Fibroblast of mammary gland (primary cell): Measurements from ENCODE around the gene OPTC.

Experiments used
- DNase-seq: peaks from one replicate; pipeline ENCODE4 v3.0.0-alpha.2; 2010; ENCODE audit warnings: low read depth
- H3K4me3 ChIP-seq: 2 replicates; pipeline ENCODE4 v1.5.1; 2011; ENCODE audit warnings: low read depth, mild to moderate bottlenecking, low read length, moderate library complexity; ENCODE audit not compliant: control insufficient read depth
- CTCF ChIP-seq: conservative IDR thresholded peaks from 2 replicates; pipeline ENCODE4 v1.5.1; 2011; ENCODE audit warnings: low read depth, low read length, inconsistent platforms; ENCODE audit not compliant: control insufficient read depth, insufficient read depth

The OPTC gene

GRCh38 chr1:203478986-203479385 is 15.0 kb upstream of the OPTC start:
- no peak for DNase-seq
- H3K4me3 ChIP-seq: no peak overlapping the region
- TF ChIP-seq CTCF: no peak

DNA sequence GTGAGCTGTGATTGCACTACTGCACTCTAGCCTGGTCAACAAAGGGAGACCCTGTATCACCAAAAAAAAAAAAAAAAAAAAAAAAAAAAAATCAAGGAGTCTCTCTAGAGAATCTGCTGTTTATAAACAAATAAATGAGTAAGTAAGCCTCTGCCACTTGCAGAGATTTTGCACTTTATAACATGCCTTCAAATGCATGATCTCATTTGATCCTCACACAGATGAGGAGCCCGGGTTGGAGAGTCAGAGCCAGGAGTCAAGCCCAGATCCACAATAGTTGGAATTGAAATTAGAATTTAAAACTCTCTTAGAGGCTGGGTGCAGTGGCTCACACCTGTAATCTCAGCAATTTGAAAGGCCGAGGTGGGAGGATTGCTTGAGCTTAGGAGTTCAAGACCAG is 14.3 kb upstream of the OPTC start:
- no peak overlapping the region for H3K4me3 ChIP-seq
- no peak for DNase-seq
- TF ChIP-seq CTCF: no peak

GRCh38 chr1:203480084-203480483 is 13.9 kb upstream of the OPTC start:
- H3K4me3 ChIP-seq: no peak overlapping the region

DNA sequence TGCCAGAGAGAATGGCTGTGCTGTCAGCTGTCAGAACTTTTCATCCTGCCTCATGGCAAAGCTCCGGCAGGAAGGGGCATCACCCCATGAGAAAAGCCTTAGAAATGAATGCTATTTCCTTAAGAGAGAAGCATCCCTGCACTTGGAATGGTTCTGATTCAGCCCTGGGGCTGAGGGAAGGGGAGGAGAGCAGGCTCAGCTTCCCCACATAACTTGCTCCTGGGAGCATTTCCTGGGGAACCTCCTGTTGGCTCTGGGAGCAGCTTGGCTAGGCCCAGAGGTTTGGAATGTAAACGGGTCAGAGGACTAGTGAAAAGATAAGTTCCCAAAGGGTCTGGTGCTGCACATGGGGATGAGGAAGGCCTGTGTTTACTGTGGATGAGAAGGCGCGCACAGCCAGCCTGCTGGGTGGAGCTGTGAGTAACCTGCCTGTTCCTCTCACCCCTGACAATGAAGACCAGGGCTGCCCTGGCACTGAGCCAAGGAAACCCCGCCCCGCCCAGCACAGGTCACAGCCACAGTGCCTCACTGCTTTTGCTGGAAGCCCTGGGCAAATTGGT is 13.3 kb upstream of the OPTC start:
- TF ChIP-seq CTCF: no peak
- DNase-seq: peak; percentile 79
- no peak overlapping the region for H3K4me3 ChIP-seq

More at GRCh38 chr1:203480084-203480483, 13.9 kb upstream of the OPTC start:
- DNase-seq: peak; percentile 65
- TF ChIP-seq CTCF: no peak

GRCh38 chr1:203481196-203481595 is 12.8 kb upstream of the OPTC start:
- no peak overlapping the region for H3K4me3 ChIP-seq
- DNase-seq: peak; percentile 19
- no peak for TF ChIP-seq CTCF

DNA sequence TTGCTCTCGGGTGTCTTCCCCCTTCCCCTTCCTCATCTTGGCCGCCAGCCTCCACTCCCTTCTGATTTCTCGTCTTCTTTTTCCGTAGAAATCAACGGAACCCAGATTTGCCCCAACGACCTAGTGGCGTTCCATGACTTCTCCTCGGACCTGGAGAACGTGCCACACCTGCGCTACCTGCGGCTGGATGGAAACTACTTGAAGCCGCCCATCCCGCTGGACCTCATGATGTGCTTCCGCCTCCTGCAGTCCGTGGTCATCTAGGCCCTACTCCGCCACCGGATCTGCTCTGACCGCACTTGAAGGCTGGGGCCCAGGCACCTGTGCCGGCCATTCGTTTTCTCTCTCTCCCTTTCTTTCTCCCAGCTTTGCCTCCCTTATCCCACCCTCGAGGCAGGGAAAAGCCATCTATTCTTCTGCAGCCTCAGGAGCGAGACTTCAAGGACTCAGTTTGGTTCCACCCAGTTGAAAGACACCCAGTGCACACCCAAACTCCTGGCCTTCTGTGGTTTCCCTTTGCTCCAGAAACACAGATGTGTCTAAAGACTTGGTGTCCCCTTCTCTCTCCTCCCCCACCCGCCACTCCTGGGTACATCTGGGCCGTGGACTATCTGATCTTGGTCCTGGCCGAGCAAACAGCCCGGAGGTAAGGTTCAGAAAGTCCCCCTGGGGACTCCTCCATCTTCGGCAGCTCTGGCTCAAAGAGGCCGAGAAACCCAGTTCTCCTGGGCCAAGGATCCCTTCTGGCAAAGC is 7.2 kb upstream of the OPTC start:
- peak overlapping the region; percentile 44 for H3K4me3 ChIP-seq
- DNase-seq: peak; percentile 45
- TF ChIP-seq CTCF: no peak
